Esophagus muscularis mucosa (tissue), 4 donors: Measurements from ENCODE around the gene NCBP1. TPM values are rescaled to one million over a fixed set of nuclear protein-coding genes. Genes with fewer than 3 reads are reported as not detected.

Source experiments
- DNase-seq: peaks from one replicate; pipeline ENCODE4 v3.0.0-alpha.2; 2017; ENCODE audit errors: extremely low spot score
- H3K27ac ChIP-seq, 4 donors: fragments of 200-600 bp; sonication (generic); replicated peaks in 1 of 4; 1 replicate in 3 of 4; 2 replicates in 1 of 4; pipeline ENCODE4 v1.5.1; 2016 to 2019; ENCODE audit warnings: mild to moderate bottlenecking in 1 of 4
- H3K27me3 ChIP-seq, 4 donors: fragments of 200-600 bp; sonication (generic); one replicate each; pipeline versions ENCODE4 v1.5.1 to v1.6.0; 2016 to 2019
- H3K36me3 ChIP-seq, 4 donors: fragments of 200-600 bp; sonication (generic); one replicate each; pipeline ENCODE4 v1.5.1; 2016 to 2019
- H3K4me1 ChIP-seq, 4 donors: fragments of 200-600 bp; sonication (generic); one replicate each; pipeline ENCODE4 v1.5.1; 2016 to 2019
- H3K4me3 ChIP-seq, 4 donors: fragments of 200-600 bp; sonication (generic); 1 replicate in 2 of 4; 2 replicates in 2 of 4; pipeline ENCODE4 v1.5.1; 2016 to 2019; ENCODE audit warnings: mild to moderate bottlenecking in 4 of 4, moderate library complexity in 1 of 4
- H3K9me3 ChIP-seq, 4 donors: fragments of 200-600 bp; sonication (generic); 1 replicate in 3 of 4; 2 replicates in 1 of 4; pipeline ENCODE4 v1.5.1; 2016 to 2019
- CTCF ChIP-seq, 3 experiments: fragments of 200-600 bp in 2 of 3; fragments of 450-650 bp in 1 of 3; sonication (generic) in 2 of 3; IDR thresholded peaks; one replicate each; pipeline ENCODE4 v1.5.1; 2017 to 2019; ENCODE audit warnings: antibody characterized with exemption in 3 of 3, mild to moderate bottlenecking in 2 of 3, moderate library complexity in 1 of 3
- EP300 ChIP-seq: sonication (generic); formaldehyde crosslinking; IDR thresholded peaks from one replicate; pipeline ENCODE4 v1.6.1; 2017; ENCODE audit warnings: antibody characterized with exemption
- POLR2A ChIP-seq: fragments of 450-650 bp; IDR thresholded peaks from one replicate; pipeline ENCODE4 v1.6.1; 2017; ENCODE audit warnings: antibody characterized with exemption, moderate library complexity, mild to moderate bottlenecking, low read depth
- POLR2AphosphoS5 ChIP-seq, 2 donors: sonication (generic); formaldehyde crosslinking; IDR thresholded peaks; one replicate each; pipeline ENCODE4 v1.6.1; 2017; ENCODE audit warnings: antibody characterized with exemption in 2 of 2
- WGBS: methylation state at CpG from one replicate; pipeline ENCODE4 v1.1.5; 2018; 5-methylcytosine and 5-hydroxymethylcytosine counted together
- intact Hi-C: fragments of 100-400 bp; cut with DNase I; formaldehyde crosslinking; loops from one replicate; pipeline ENCODE4 v1.15.1; 2023
- total RNA-seq, 4 donors: library from RNA; depleted of rRNA; stranded (reverse); fragments of >200 nt; gene quantifications; one replicate each; pipeline versions ENCODE4 v1.1.0 to v1.2.1, GENCODE V29; 2016

The NCBP1 gene
- total RNA-seq, 4 donors from 2014 or later: 12.0 to 14.8 (median 14.6) TPM

DNA sequence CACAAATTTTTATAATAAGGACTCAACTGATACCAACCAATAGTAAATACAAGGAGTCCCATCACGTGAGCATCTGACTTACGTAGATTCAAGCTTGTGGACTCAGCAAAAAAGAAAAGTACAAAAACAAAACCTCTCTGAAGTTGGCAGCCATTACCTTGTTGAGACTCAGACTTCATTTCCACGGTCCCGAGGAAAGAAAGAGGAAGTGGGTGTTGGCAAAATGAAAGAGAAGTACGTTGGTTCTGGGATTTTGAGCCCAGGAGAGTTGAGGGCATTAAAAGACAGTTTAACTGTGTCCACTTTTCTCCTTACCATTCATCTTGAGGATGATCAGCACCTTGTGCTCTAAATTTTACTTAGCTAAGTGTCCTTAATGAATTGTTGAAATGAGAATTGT lies 26.7 kb downstream of the NCBP1 start:
- peaks cover 51 to 99% (median 85%) of the 10 kb centered on the region in 4 donors for H3K36me3 ChIP-seq
- 77% methylated on average over 5 of the region's 5 CpGs for WGBS
- peak overlapping the region in 2 of 4 donors; percentile 0 to 5 for H3K27ac ChIP-seq

GRCh38 chr9:97660847-97661246 lies 27.2 kb downstream of the NCBP1 start:
- H3K9me3 ChIP-seq: no peaks in the 10 kb centered on the region
- no peak overlapping the region for H3K4me3 ChIP-seq
- no peak overlapping the region for H3K27ac ChIP-seq
- H3K36me3 ChIP-seq: peaks cover 51 to 99% (median 86%) of the 10 kb centered on the region in 4 donors
- H3K4me1 ChIP-seq: no peaks in the 10 kb centered on the region
- no peak for DNase-seq
- no peak for TF ChIP-seq CTCF (IDR thresholded peaks at IDR 0.05)
- no peaks in the 10 kb centered on the region for H3K27me3 ChIP-seq
- WGBS: 100% methylated on average over 2 of the region's 2 CpGs
- intact Hi-C loops: no loop called here

More for the DNA sequence above, 26.7 kb downstream of the NCBP1 start:
- TF ChIP-seq POLR2A (no peak), EP300 (no peak), CTCF (IDR thresholded peaks at IDR 0.05) (no peak), POLR2AphosphoS5 (IDR thresholded peaks at IDR 0.05) (no peak)
- DNase-seq: no peak
- Histone ChIP-seq H3K27me3 (no peaks in the 10 kb centered on the region), H3K4me3 (no peak overlapping the region), H3K4me1 (no peaks in the 10 kb centered on the region), H3K9me3 (no peaks in the 10 kb centered on the region)
- intact Hi-C loops: no loop called here

GRCh38 chr9:97665742-97666141 lies 32.1 kb downstream of the NCBP1 start:
- intact Hi-C loops: no loop called here
- no peak for TF ChIP-seq POLR2AphosphoS5 (IDR thresholded peaks at IDR 0.05)
- TF ChIP-seq CTCF (IDR thresholded peaks at IDR 0.05): no peak
- no peak for TF ChIP-seq EP300
- TF ChIP-seq POLR2A: no peak
- H3K27me3 ChIP-seq: no peaks in the 10 kb centered on the region
- 94% methylated on average over 3 of the region's 3 CpGs for WGBS
- no peaks in the 10 kb centered on the region for H3K4me1 ChIP-seq
- peaks cover 54 to 100% (median 90%) of the 10 kb centered on the region in 4 donors for H3K36me3 ChIP-seq
- no peaks in the 10 kb centered on the region for H3K9me3 ChIP-seq
- no peak for DNase-seq
- H3K4me3 ChIP-seq: no peak overlapping the region
- H3K27ac ChIP-seq: no peak overlapping the region

DNA sequence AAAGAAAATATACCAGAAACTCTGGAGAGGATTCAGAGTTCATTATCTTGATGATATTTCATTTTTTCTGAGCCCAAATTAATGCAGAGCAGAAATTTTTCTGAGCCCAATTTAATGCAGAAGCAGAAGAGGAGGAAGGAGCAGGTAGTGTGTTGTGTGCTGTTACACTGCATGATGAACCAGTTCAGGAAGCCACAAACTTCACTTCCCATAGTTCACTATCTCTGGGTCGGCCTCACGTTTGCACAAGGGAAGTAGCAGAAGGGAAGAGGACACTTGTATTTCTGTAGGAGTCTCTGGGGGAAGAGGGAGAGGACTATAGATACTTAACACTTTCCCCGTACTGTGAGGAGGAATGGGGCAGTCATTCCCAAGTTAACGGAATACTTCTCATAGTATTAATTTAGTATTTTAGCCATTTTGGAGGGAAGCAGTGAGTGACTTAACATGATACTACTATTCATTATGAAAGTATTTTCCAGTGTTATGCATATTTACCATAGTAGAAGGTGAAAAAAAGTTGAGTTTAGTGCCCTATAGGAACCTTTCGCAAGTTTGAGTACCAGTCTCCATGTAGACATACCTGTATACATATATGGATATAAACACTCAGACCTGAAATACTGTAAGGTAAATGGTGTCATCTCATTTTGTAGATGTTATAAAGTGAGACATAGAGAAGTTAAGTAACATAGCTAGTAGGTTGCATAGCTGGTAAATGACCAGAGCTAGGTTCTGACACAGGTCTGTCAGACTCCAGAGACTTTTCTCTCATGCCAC lies 33.5 kb downstream of the NCBP1 start:
- TF ChIP-seq POLR2A: no peak
- no peak for TF ChIP-seq POLR2AphosphoS5 (IDR thresholded peaks at IDR 0.05)
- intact Hi-C loops: no loop called here
- DNase-seq: no peak
- Histone ChIP-seq H3K36me3 (peaks cover 57 to 100% (median 95%) of the 10 kb centered on the region in 4 donors), H3K4me1 (no peaks in the 10 kb centered on the region), H3K27me3 (no peaks in the 10 kb centered on the region), H3K9me3 (no peaks in the 10 kb centered on the region), H3K27ac (no peak overlapping the region), H3K4me3 (no peak overlapping the region)
- 78% methylated on average over 5 of the region's 5 CpGs for WGBS

- Histone ChIP-seq H3K9me3 (no peaks in the 10 kb centered on the region), H3K4me1 (no peaks in the 10 kb centered on the region), H3K27ac (no peak overlapping the region), H3K36me3 (peaks cover 66 to 100% (median 98%) of the 10 kb centered on the region in 4 donors), H3K27me3 (no peaks in the 10 kb centered on the region), H3K4me3 (no peak overlapping the region)
- WGBS: 67% methylated on average over 3 of the region's 3 CpGs
- TF ChIP-seq EP300: no peak
- no peak for TF ChIP-seq POLR2AphosphoS5 (IDR thresholded peaks at IDR 0.05)
- no peak for TF ChIP-seq POLR2A
- no peak for TF ChIP-seq CTCF (IDR thresholded peaks at IDR 0.05)
- no peak for DNase-seq
- intact Hi-C loops: no loop called here
These were observed 34.9 kb downstream of the NCBP1 start for GRCh38 chr9:97668485-97668884.
